GM12891 (cell line): ENCODE results near the gene LGR6.

Experiments
- POLR2A ChIP-seq: IDR thresholded peaks from 2 replicates; pipeline ENCODE4 v1.6.1; 2011; ENCODE audit warnings: low read depth, low read length, control low read depth
- TAF1 ChIP-seq: IDR thresholded peaks from 2 replicates; pipeline ENCODE4 v1.6.1; 2011; ENCODE audit warnings: low read depth, low read length, control low read depth

DNA sequence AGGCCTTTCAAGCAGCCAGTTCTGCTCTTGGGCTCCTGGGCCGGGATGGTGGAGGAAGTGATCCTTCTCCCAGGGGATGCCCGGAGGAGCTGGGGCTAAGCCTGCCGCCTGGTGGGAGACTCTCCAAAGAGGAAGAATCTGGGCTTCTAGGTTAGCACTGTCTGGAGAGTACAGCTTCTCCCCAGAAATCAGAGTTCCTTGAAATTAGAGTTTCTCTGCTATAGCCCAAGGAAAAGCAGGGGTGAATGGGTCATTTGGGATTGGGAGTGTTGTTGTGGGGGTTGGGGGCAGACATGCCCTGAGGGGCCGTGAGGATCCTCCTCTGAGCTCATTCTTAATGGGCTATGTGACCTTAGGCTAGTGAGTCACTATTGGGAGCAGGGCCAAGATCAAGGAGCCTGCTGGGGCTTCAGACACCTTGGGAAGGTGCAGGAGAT lies 6.5 kb downstream of the LGR6 start:
- TF ChIP-seq POLR2A (no peak), TAF1 (no peak)
